GM19240 (cell line): Measurements from ENCODE around the gene SLC12A8.

Experiments used
- DNase-seq: peaks from one replicate; pipeline ENCODE4 v3.0.0; 2011; ENCODE audit warnings: low spot score; ENCODE audit not compliant: insufficient read length

Gene SLC12A8

DNA sequence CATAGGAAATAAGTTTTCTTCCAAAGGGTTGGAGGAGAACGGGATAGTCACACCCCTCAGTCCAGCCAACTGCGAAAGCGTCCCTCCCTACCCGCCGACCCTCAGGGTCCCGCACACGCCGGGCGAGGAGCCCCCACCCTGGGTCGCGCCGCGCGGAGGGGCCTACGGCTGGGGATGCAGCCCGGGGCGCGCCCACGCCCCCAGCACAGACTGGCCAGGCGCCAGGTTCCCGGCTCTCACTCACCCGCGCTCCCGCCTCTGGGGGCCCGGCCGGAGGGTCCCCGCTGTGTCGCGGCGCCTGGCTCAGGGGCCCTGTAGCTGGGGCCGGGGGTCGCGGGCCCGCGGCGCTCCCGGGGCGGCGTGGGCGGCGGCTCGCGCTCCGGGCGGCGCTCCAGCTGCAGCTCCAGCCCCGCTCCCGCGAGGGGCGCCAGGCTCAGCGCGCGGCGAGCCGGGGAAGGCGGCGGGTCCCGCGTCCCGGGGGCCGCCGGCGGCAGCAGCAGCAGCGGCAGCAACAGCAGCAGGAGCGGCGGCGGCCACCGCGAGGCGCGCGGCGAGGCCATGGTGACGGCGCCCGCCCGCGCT, 157.1 kb downstream of the SLC12A8 start:
- DNase-seq, result peak; percentile 21

DNA sequence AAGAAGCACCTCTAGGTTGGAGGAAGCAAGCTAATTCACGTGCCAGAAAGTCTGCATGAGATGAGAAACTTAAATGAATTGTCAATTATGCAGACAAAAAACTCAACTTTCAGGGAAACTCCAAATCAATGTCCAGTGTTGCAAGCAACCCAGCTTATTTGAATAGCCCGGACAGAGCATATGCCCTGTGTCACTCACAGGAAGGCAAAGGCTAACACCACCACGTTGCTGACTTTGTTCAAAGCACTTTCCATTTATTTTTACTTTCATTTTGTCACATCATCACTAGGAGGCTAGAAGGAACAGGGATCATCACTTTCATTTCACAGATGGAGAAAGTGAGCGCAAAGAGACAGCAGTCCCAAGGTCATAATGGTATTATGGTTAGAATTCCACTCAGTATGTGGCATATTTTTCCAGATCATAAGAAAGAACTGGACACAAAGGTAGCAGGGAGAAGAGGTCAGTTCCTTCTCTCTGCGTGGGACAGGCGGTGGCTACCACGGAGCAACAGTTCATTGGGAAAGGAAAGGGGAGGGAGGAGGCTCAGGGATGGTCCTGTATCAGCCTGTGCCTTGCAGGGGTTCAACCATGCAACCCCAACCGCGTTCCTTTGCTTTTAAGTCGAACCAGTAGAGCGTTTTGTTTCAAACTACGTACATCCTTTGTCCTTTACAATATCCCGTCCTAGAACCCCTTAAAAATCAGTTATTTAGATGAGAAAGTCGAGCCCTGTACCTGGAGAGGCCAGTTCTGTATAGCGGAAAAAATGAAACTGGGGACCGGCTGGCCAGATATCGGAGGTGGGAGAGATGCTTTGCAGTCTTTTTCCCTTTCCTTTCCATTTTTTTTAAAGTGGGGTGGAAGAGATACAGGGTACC, 157.9 kb downstream of the SLC12A8 start:
- peak; percentile 68 for DNase-seq

GRCh38 chr3:125054062-125054448, 158.5 kb downstream of the SLC12A8 start:
- no peak for DNase-seq

GRCh38 chr3:125053304-125053699, 159.2 kb downstream of the SLC12A8 start:
- no peak for DNase-seq

- no peak for DNase-seq
These were observed 159.8 kb downstream of the SLC12A8 start for GRCh38 chr3:125052624-125053303.

DNA sequence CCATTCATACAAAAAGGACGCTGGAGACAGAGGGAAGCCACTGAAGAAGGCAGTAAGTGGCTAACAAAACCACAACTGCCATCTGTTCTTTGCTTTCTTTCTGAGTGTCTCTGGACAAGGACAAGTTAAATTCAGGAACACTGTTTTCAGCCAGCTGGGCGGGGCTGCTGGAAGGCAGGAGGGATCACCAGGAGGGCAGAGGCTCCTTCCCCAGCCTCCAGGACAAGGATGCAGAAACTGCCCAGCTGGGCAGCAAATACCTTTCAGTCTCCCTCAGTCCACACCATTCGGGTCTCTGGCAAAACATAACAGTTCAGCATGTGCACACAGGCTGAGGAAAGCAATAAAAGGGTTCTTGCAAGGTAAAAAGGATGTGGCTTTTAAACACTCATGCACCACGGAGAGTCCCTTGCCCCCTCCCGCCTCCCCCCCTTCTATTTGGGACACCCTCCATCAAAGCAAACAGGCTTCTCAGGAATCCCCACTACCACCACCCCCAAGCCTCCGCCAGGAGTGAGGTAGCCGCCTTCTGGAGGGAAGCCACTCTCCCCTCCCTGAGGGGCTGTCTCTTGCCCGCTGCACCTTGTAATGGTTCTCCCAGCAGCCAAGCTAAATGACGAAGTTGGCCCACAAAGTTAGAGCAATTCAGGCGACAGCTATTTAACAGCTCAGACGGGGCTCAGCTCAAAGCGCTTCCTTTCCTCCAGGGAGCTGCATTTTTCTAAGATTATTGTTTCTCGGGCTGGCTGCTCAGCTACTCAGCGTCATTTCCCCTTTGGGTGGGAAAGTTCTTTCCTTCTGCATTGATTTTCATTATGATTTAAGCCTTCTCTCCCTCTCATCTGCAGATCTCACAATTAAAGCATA, 160.6 kb downstream of the SLC12A8 start:
- peak; percentile 47 for DNase-seq

DNA sequence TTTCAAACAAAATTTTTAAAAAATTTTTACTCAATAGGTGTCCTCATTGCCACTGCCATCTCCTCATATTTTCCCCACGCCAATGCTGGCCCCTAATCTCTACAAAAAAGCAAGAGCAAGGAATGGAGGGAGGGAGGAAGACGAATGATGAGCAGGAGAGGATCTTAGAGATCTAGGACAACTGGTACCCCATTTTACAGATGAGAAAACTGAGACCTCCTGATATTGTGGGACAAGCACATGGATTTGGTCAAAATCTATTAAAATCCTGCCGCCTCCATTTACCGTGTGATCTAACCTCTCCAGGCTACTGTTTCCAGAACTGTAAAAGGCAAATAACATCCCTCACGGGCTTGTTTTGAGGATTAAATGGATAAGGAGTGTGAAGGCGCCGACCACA, 161.3 kb downstream of the SLC12A8 start:
- no peak for DNase-seq

GRCh38 chr3:125050488-125051090, 162.0 kb downstream of the SLC12A8 start:
- no peak for DNase-seq

DNA sequence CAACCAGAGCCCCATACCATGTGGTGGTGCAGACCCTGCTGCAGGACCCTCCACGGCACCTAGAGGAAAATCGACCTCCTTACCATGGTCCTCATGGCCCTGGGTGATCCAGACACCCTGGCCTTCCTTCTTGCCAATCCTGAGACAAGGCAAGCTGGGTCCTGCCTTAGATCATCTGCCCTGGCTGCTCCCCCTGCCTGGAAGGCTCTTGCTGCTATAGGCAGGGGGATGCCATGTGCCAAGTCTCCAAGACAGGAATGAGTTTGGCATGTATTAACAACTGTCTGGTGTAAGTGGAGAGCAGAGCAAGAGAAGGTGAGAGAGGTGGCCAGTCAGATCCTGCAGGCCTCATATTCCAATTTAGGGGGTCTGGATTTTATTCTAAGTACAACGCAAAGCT, 164.3 kb downstream of the SLC12A8 start:
- no peak for DNase-seq

GRCh38 chr3:125045965-125046364, 166.6 kb downstream of the SLC12A8 start:
- no peak for DNase-seq

GRCh38 chr3:125045194-125045593, 167.4 kb downstream of the SLC12A8 start:
- no peak for DNase-seq

GRCh38 chr3:125043599-125044151, 168.9 kb downstream of the SLC12A8 start:
- DNase-seq, result no peak

DNA sequence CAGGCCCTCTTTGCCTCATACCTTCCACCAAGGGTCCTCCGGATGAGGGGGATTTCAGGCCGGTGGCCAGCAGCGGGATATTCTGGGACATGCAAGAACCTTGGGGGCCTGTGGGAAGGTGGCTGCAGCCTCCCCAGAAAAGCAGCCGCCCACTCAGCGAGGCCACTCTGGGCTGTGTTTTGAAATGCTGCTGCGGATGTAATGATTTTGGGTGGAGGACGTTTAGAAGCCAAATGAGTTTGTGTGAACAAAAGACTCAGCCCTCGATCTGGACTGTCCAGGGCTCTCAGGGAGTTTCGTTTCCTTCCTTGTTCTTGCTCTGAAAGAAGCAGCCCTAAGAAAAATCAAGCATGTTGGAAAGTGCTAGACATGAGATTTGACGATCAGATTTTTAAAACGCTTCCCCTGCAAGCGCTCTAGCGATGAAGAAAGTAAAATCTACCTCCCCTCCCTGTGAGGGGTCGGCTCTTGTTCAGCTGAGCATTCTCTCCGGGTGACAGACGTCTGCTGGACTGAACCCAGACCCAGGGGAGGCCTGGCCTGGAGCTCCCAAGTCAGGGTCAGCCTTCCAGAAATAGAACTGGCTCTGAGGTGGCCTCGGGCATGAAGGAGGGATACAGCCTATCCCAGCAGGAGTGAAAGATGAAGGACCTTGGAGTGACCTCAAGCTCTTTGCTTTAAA, 169.7 kb downstream of the SLC12A8 start:
- no peak for DNase-seq

DNA sequence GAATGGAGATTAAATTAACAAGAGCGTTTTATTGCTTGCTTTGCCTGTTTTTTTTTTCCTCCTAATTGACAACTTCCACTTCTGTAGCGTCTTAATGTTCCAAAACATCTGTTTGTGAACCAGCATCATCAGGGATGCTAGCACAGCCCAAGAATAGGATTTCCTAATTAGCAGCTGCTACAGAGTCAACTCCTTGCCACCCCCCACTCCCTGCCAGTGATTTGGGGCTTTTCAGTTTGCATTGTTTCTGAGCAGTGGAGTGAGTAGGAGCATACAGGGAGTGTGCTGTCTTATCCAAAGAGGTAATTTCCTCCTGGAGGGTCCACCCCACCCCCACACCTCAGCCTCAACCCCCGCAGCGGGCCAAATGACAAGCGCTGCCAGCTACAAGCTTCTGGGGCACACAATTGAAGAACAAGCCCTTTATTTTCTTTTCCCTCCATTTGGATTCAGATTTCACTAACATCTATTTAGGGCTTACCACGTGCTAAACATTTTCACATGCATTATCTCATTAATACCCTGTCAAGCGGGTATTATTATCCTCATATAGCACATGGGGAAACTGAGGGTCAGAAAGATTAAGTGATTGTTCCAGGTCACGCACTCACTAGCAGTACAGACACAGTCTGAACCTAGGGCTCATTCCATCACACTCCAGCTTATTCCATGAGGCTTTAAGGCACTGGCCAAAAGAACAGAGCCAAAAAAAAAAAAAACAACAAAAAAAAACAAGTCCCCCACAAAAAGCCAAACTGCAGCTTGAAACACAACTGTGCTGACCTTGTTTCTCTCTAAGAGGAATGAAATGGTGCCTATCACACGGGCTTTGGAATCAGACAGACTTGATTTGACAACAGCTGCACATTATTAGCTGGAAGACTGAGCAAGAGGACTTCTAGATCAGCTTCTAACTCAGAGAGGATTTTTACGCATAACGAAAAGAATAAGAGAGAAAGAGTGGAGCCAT, 173.1 kb downstream of the SLC12A8 start:
- DNase-seq, result no peak

DNA sequence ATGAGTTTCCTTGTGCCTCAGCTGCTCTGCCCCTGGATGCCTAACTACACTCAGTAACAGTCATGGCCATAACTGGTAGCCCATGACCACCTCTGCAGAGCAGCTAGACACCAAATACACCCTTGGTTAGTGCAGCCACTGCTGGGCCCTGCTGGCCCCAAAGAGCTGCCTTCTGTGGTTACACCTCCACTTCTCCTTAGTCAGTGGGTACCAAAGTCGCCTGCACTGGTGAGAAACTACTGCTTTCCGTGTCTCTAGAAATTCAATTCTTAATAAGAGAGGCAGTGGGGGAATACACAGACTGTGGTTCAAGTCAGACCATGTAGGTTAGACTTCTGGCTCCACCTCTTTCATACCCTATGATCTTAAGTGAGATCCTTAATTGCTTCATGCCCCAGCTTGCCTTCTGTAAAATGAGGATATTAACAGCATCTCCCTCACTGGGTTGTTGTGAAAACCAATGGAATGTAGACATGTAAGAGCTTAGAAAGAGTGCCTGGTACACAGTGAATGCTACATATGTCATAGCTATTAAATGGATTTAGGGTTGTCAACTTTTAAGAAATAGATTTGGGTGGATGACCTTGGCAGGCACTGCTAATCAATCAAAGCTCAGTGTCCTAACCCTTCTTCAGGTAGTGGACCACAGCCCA, 174.9 kb downstream of the SLC12A8 start:
- DNase-seq, result no peak

DNA sequence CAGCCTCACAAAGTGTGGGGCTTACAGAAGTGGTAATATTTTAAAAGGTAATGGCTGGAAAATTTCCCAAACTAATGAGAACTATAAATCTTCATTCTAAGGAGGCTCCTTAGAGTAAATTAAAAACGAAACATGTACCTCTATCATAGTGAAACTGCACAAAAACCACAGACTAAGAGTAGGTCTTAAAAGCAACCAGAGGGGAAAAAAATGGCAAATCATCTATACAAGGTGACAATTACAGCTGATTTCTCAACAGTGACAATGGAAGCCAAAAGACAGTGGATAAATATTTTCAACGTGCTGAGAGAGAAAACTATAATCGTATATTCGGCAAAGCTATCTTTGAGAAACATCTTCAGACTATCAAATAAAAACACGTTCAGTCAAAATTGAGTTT, 177.3 kb downstream of the SLC12A8 start:
- DNase-seq, result peak; percentile 35

DNA sequence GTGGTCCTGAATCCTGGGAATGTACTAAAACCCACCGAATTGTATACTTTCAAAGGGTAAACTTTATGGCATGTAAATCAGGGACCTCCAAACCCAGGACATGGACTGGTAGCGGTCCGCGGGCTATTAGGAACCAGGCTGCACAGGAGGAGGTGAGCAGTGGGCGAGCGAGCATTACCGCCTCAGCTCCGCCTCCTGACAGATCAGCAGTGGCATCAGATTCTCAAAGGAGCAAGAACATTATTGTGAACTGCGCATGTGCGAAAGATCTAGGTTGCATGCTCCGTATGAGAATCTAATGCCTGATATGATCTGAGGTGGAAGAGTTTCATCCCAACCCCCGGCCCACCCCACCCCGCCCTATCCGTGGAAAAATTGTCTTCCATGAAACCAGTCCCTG, 178.9 kb downstream of the SLC12A8 start:
- no peak for DNase-seq

GRCh38 chr3:125033135-125033534, 179.4 kb downstream of the SLC12A8 start:
- no peak for DNase-seq
